GM21447 (cell line): ENCODE data around the gene GLIS1.

Experiments
- ATAC-seq: cut with Tn5 transposase; IDR thresholded peaks from one replicate; pipeline ENCODE4 v1.9.1; 2021; ENCODE audit not compliant: unreplicated experiment

GLIS1 gene

GRCh38 chr1:53639996-53640700, 98.8 kb downstream of the GLIS1 start:
- no peak for ATAC-seq

GRCh38 chr1:53639251-53639763, 99.7 kb downstream of the GLIS1 start:
- no peak for ATAC-seq

- no peak for ATAC-seq
Observed at GRCh38 chr1:53638360-53639035, 100.5 kb downstream of the GLIS1 start.

DNA sequence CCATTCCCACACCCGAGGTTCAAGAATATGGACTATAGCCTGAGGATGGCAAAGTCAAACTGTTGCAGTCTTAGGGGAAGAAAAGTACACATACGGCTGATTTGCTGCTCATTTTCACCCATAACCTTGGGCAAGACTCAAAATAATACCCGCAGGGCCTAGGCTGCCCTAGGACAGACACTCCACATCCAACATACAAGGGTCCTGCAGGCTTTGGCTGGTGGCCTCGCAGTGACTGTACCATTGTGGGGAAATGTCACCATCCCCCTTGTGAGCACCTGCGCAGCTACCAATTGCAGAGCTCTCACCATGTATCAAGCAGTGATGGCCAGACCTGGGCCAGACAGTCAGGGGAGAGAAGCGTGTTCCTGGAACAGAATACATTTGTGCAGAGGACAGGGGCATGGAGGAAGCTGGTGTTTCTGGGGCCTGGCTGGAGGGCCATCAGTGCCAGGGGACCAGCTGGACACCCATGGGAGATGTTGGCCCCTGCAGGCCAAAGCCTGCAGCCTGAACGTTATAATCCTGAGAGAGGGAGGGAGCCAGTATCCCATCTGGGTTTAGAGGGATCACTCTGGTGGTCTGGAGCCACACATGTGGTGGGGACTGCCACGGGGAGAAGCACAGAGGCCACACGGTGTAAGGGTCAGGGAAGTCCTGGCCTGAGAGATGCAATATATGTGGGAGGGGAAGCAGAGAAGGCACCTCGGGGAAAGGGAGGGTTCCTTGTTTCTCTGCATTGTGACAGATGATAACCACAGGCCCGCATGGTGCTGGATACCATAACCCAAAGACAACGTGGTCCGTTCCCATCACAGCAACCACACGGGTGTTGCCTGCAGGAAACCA, 101.2 kb downstream of the GLIS1 start:
- ATAC-seq, result no peak

DNA sequence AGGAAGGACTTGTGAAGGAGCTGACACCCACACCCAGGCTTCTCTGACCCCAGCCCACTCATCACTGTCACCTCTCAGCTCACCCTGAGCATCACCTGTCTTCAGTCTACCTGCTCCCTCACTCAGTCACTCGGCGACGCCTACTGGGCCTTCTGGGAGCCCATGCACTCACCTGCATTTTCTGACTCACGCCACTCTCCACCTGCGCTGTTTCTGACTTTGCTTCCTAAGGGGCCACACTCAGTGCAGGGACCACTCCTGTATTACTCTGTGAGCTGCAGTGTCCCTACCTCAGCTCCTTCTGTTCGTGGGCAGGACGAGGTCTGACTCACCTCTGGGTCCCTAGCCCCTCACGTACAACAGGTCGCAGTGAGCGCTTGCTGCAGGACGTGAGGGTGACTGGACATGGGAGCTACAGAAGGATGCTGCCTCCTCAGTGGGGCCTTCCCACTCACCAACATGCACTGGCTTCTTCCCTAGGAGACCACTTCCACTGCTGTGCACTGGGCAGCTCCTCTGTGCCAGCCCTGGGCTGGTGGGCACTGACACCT, 102.3 kb downstream of the GLIS1 start:
- ATAC-seq, result no peak

GRCh38 chr1:53634571-53634979, 104.4 kb downstream of the GLIS1 start:
- ATAC-seq, result no peak

DNA sequence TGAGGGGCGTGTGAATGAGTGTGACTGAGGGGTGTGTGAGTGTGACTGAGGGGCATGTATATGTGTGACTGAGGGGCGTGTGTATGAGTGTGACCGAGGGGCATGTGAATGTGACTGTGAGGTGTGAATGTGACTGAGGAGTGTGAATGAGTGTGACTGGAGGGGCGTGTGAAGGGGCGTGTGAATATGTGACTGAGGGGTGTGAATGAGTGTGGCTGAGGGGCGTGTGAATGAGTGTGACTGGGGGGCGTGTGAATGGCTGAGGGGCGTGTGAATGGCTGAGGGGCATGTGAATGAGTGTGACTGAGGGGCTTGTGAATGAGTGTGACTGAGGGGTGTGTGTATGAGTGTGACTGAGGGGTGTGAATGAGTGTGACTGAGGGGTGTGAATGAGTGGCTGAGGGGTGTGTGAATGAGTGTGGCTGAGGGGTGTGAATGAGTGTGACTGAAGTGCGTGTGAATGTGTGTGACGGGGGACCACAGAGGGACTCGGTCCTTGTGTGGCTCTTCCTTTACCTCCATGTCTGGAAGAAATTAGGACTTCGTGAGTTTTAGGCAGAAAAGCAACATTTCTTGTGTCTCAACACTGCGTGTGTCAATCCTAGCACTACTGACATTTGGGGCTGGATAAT, 105.8 kb downstream of the GLIS1 start:
- ATAC-seq, result no peak

DNA sequence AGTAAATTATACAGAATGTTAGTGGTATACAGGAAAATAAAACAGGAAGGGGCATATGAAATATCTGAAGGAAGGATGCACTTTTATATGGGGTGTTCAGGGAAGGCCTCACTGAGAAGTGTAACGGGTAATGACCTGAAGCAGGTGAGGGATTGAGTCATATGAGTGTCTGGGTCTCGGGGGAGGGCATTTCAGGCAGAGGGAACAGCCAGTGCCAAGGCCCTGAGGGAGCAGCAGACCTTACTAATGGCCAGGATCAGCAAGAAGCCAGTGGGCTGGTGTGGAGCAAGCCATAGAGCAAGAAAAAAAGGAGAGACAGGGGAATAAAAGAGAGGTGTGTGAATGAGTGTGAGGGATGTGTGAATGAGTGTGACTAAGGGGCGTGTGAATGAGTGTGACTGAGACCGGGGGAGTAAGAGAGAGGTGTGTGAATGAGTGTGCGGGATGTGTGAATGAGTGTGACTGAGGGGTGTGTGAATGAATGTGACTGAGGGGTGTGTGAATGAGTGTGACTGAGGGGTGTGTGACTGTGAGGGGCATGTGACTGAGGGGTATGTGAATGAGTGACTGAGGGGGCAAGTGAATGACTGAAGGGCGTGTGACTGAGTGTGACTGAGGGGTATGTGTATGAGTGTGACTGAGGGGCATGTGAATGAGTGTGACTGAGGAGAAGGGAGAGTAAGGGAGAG, 107.2 kb downstream of the GLIS1 start:
- ATAC-seq, result no peak

DNA sequence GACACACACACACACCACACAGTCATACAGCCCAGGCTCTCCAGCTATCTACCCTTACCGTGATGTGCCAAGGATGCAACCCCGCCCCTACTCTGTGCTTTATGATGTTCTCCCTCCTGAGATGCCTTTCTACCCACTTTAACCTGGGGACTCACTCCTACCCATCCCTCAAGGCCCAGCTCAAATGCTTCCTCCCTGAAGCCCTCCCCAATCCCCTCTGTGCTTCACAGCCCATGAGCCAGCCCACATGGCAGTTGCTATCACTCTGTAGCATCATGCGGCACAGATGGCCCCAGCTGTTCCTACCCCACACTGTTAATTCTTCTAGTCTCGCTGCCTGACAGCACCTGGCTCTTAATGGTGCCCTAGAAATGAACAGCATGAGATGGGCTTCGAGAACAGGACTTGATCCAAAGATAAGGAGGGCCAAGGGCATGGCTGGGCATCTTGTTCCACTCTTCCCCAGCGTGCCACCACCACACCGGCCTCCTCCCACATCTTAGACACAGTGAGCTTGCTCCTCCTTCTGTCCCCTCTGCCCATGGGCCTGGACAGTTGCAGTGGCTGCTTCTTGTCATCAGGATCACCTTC, 109.8 kb downstream of the GLIS1 start:
- no peak for ATAC-seq

- no peak for ATAC-seq
Observed at GRCh38 chr1:53628286-53628955, 110.5 kb downstream of the GLIS1 start.

- ATAC-seq, result no peak
Observed at GRCh38 chr1:53627666-53628065, 111.3 kb downstream of the GLIS1 start.

GRCh38 chr1:53627031-53627430, 111.9 kb downstream of the GLIS1 start:
- ATAC-seq, result no peak

GRCh38 chr1:53626616-53627015, 112.3 kb downstream of the GLIS1 start:
- ATAC-seq, result no peak

DNA sequence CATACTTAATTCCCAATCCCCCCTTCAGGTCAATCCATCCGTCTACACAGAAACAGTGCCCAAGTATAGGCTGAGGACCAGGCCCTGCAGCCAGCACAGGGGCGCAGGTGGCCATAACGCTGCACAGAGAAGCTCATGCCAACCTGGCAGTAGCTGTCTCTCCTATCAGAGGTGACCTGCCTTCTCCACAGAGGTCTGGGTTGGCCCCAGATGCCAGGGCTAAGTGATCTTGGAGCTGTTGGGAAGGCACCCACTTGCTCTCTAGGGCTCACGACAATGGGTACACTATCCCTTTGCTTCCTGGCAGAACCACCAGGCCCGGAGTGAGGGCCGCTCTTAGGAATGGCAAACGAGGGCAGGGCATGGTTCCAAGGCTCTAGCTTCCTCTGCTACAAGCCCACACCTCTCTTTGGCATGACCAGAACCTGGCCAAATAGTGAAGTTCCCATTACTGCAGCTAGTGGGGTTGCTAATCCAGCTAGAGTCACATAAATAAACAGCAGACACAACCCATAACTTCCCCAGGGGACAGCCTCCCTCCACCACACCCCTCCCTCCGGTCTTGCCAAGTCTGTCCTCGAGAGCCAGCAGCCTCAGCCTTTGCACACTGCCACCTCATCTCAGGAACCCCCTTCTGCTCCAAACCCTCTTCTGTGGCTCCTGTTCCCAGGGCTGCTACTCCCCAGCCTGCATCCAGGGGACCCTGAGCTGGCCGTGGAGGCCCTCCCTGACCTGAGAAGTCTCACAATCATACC, 113.0 kb downstream of the GLIS1 start:
- ATAC-seq, result no peak

DNA sequence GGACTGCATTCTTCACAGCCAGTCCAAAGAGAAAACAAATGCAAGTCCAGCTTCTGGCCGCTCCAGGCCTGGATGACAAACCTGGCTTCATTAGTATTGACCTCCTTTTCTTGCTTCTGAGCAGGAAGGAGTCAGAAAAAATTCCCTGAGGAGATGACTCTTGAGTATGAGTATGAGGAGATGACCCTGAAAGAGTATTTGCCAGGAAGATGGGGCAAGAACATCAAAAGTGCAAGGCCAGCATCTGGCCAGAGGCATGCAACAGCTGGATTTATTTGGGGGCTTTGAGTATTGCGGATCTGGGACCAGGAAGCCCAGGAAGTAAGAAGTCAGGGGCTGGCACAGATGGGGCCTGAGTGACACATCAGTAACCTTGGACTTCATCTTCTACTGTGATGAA, 113.9 kb downstream of the GLIS1 start:
- ATAC-seq, result no peak

DNA sequence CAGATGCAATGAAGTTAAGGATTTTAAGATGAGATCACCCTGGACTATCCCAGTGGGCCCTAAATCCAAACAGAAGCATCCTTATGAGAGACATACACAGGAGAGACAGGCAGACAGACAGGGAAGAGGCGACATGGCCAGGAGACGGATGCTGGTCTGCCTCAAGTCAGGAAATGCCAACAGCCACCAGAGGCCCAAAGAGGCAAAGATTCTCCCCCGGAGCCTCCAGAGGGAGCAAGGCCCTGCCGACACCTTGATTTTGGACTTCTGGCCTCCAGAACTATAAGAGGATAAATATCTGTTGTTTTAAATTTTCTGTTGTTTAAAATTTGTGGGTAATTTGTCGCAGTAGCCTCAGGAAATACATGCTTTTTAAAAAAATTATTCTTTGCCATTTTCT, 116.4 kb downstream of the GLIS1 start:
- no peak for ATAC-seq

GRCh38 chr1:53621144-53621543, 117.8 kb downstream of the GLIS1 start:
- no peak for ATAC-seq

DNA sequence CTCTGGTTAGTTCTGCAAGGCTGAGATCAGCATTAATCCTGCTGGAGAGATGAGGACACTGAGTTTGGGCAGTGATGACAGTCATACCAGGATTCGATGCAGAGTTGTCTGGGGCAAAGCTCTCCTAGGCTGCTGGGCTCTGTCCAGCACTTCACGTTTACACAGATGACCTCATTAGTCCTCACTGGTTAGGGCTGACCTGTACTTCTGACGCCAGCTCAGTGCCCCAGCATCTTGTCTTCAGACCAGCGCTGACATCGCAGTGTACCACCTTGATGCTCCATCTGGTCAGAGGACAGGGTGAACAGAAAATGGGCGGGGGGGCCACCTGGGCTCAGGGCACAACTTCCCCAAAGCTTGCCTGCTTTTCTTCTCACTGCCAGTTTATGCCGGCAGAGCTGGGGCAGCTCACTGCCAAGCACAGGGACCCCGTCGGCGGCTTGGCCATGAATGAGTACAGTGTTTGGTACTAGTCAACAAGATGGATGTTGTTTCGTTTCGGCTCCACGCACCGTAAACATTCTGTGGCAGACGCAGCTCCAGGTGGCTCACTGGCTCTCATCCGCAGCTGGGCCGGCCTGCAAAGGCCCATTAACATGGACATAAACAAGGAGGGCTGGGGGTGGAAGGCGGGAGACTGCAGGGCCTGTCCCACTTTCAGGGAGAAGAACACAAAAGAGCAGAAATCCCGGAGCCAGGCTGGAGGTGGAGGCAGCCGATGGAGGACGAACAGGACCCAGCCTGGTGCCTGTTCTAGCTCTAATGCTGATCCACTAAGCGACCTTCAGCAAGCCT, 118.7 kb downstream of the GLIS1 start:
- no peak for ATAC-seq
